H1 (cell line): ENCODE measurements around the gene LRRK1. TPM values are rescaled to one million over a fixed set of nuclear protein-coding genes. Genes with fewer than 3 reads are reported as not detected.

Source experiments
- CTCF ChIA-PET: fragments of 300-600 bp; sonication (Branson Sonifier 250); formaldehyde crosslinking; loops from one replicate; lab custom pipeline; 2021; ENCODE audit not compliant: partially characterized antibody; lab: Charles Lee
- POLR2A ChIA-PET: fragments of 300-600 bp; sonication (Branson Sonifier 250); formaldehyde crosslinking; loops from one replicate; lab custom pipeline; 2021; ENCODE audit warnings: inconsistent platforms; ENCODE audit not compliant: partially characterized antibody; lab: Charles Lee
- DNase-seq, 2 experiments: peaks; one replicate each; pipeline versions ENCODE4 v3.0.0 to v3.0.0-alpha.2; 2010 to 2022; ENCODE audit warnings: low spot score in 2 of 2, low read depth in 1 of 2, mixed read lengths in 1 of 2
- FAIRE-seq: peaks from 2 replicates; lab custom pipeline; 2011; peaks lifted over from hg19 to GRCh38; lab: Jason Lieb, UNC
- H2AFZ ChIP-seq: 2 replicates; pipeline ENCODE4 v1.8.1; 2012; ENCODE audit warnings: low read length, inconsistent platforms
- H2AK5ac ChIP-seq: 2 replicates; pipeline ENCODE4 v1.6.1; 2013; ENCODE audit warnings: low read depth, low read length
- H2BK120ac ChIP-seq: replicated peaks from 2 replicates; pipeline ENCODE3; 2013; ENCODE audit warnings: low read depth, low read length, inconsistent platforms
- H2BK12ac ChIP-seq: 2 replicates; pipeline ENCODE4 v1.6.1; 2013; ENCODE audit warnings: low read depth, low read length
- H2BK15ac ChIP-seq: 2 replicates; pipeline ENCODE4 v1.6.1; 2013; ENCODE audit warnings: low read length
- H2BK20ac ChIP-seq: 2 replicates; pipeline ENCODE4 v1.6.1; 2013; ENCODE audit warnings: low read length
- H2BK5ac ChIP-seq: 2 replicates; pipeline ENCODE4 v1.6.1; 2013; ENCODE audit warnings: low read depth, low read length
- H3K14ac ChIP-seq: 2 replicates; pipeline ENCODE4 v1.6.1; 2013; ENCODE audit warnings: inconsistent platforms; ENCODE audit not compliant: insufficient read length
- H3K18ac ChIP-seq: 2 replicates; pipeline ENCODE4 v1.6.1; 2013; ENCODE audit warnings: low read length; ENCODE audit errors: extremely low read depth
- H3K23ac ChIP-seq: 2 replicates; pipeline ENCODE4 v1.6.1; 2013; ENCODE audit warnings: inconsistent platforms; ENCODE audit not compliant: insufficient read length
- H3K23me2 ChIP-seq: 2 replicates; pipeline ENCODE4 v1.6.1; 2013; ENCODE audit warnings: low read depth, low read length
- H3K27ac ChIP-seq: 2 replicates; pipeline ENCODE4 v1.6.1; 2011; ENCODE audit warnings: low read depth, low read length, inconsistent platforms
- H3K27me3 ChIP-seq, 4 experiments: replicated peaks in 1 of 4; 1 replicate in 1 of 4; 2 replicates in 3 of 4; pipeline versions ENCODE4 v1.6.1 to v1.8.1; 2011 to 2013; ENCODE audit warnings: low read length in 3 of 4, mild to moderate bottlenecking in 3 of 4, inconsistent platforms in 2 of 4, mixed read lengths in 2 of 4, moderate library complexity in 1 of 4; ENCODE audit not compliant: control insufficient read depth in 3 of 4, insufficient read depth in 3 of 4; ENCODE audit errors: extremely low read depth in 1 of 4
- H3K36me3 ChIP-seq, 4 experiments: 2 replicates each; pipeline versions ENCODE4 v1.6.1 to v1.8.1; 2011 to 2013; ENCODE audit warnings: mild to moderate bottlenecking in 4 of 4, low read length in 3 of 4, moderate library complexity in 2 of 4, control low read depth in 1 of 4, inconsistent platforms in 1 of 4; ENCODE audit not compliant: insufficient read depth in 4 of 4, control insufficient read depth in 2 of 4
- H3K4ac ChIP-seq: replicated peaks from 2 replicates; pipeline ENCODE3; 2013; ENCODE audit warnings: low read length, low read depth, mixed read lengths, inconsistent platforms; ENCODE audit not compliant: insufficient read length
- H3K4me1 ChIP-seq, 4 experiments: replicated peaks in 1 of 4; 1 replicate in 1 of 4; 2 replicates in 3 of 4; pipeline versions ENCODE4 v1.6.1 to v1.8.1; 2011 to 2013; ENCODE audit warnings: low read length in 3 of 4, inconsistent platforms in 2 of 4, mixed read lengths in 1 of 4; ENCODE audit not compliant: insufficient read depth in 4 of 4, control insufficient read depth in 3 of 4
- H3K4me2 ChIP-seq, 2 experiments: 2 replicates each; pipeline versions ENCODE4 v1.6.1 to v1.8.1; 2011 to 2013; ENCODE audit warnings: low read depth in 2 of 2, low read length in 2 of 2, control low read depth in 1 of 2, inconsistent platforms in 1 of 2, mild to moderate bottlenecking in 1 of 2; ENCODE audit not compliant: insufficient read depth in 1 of 2
- H3K4me3 ChIP-seq, 4 experiments: fragments of 200-600, 300-600 bp in 1 of 4; sonication (generic), shearing (Covaris generic), sonication (Bioruptor Twin) in 1 of 4; 2 replicates each; pipeline versions ENCODE4 v1.5.1 to v1.8.1; 2011 to 2016; ENCODE audit warnings: low read length in 4 of 4, low read depth in 3 of 4, control low read depth in 2 of 4, inconsistent platforms in 2 of 4, mild to moderate bottlenecking in 2 of 4, mixed read lengths in 1 of 4, moderate library complexity in 1 of 4; ENCODE audit not compliant: insufficient read depth in 2 of 4; ENCODE audit errors: extremely low read depth in 1 of 4
- H3K56ac ChIP-seq: replicated peaks from 2 replicates; pipeline ENCODE3; 2013; ENCODE audit warnings: low read depth, mild to moderate bottlenecking, mixed read lengths, low read length, inconsistent platforms; ENCODE audit not compliant: insufficient read length
- H3K79me1 ChIP-seq: 2 replicates; pipeline ENCODE4 v1.6.1; 2013; ENCODE audit warnings: low read depth, low read length, control low read depth
- H3K79me2 ChIP-seq, 2 experiments: 2 replicates each; pipeline versions ENCODE4 v1.6.1 to v1.8.1; 2012 to 2013; ENCODE audit warnings: low read length in 2 of 2, mild to moderate bottlenecking in 2 of 2, inconsistent platforms in 1 of 2; ENCODE audit not compliant: insufficient read depth in 2 of 2, control insufficient read depth in 1 of 2
- H3K9ac ChIP-seq, 4 experiments: replicated peaks in 1 of 4; 1 replicate in 1 of 4; 2 replicates in 3 of 4; pipeline versions ENCODE4 v1.6.1 to v1.8.1; 2011 to 2013; ENCODE audit warnings: low read depth in 3 of 4, low read length in 3 of 4, control low read depth in 2 of 4, mild to moderate bottlenecking in 2 of 4, moderate library complexity in 2 of 4, inconsistent platforms in 1 of 4; ENCODE audit errors: extremely low read depth in 1 of 4
- H3K9me3 ChIP-seq, 2 experiments: 2 replicates each; pipeline versions ENCODE4 v1.6.1 to v1.8.1; 2012 to 2013; ENCODE audit warnings: mild to moderate bottlenecking in 2 of 2, moderate library complexity in 2 of 2, control low read depth in 1 of 2, inconsistent platforms in 1 of 2, low read depth in 1 of 2, low read length in 1 of 2, mixed read lengths in 1 of 2; ENCODE audit not compliant: insufficient read depth in 2 of 2
- H4K20me1 ChIP-seq, 2 experiments: replicated peaks in 1 of 2; 2 replicates each; pipeline versions ENCODE3 to v1.8.1; 2011 to 2013; ENCODE audit warnings: inconsistent platforms in 2 of 2, low read length in 2 of 2, mild to moderate bottlenecking in 1 of 2; ENCODE audit not compliant: insufficient read depth in 2 of 2, control insufficient read depth in 1 of 2
- H4K5ac ChIP-seq: 2 replicates; pipeline ENCODE4 v1.6.1; 2013; ENCODE audit warnings: low read length, low read depth, mixed read lengths, inconsistent platforms; ENCODE audit not compliant: insufficient read length
- H4K8ac ChIP-seq: 2 replicates; pipeline ENCODE4 v1.8.0; 2013; ENCODE audit warnings: mild to moderate bottlenecking, moderate library complexity, low read length, inconsistent platforms; ENCODE audit not compliant: insufficient read depth; ENCODE audit errors: extremely low read depth
- H4K91ac ChIP-seq: replicated peaks from 2 replicates; pipeline ENCODE3; 2013; ENCODE audit warnings: low read length, mixed read lengths, inconsistent platforms; ENCODE audit not compliant: insufficient read length
- BACH1 ChIP-seq: IDR thresholded peaks from 2 replicates; pipeline ENCODE4 v1.6.1; 2012; ENCODE audit warnings: low read length, improper control_type of control experiment
- BCL11A ChIP-seq, 2 experiments: IDR thresholded peaks; one replicate each; pipeline ENCODE4 v1.6.1; 2011; ENCODE audit warnings: low read depth in 2 of 2, low read length in 2 of 2, mild to moderate bottlenecking in 2 of 2
- CBX5 ChIP-seq: fragments of 300-800, 300-1000 bp; sonication (generic); IDR thresholded peaks from 2 replicates; pipeline ENCODE4 v1.7.1; 2016; ENCODE audit warnings: antibody characterized with exemption, low read length, low read depth
- HDAC6 ChIP-seq: IDR thresholded peaks from one replicate; pipeline ENCODE4 v1.7.1; 2012; ENCODE audit warnings: low read depth, mild to moderate bottlenecking, inconsistent platforms, low read length, moderate library complexity
- SP2 ChIP-seq: IDR thresholded peaks from 2 replicates; pipeline ENCODE4 v1.6.1; 2012; ENCODE audit warnings: mild to moderate bottlenecking, low read length, inconsistent platforms
- WGBS, 2 experiments: shearing (Covaris generic) in 1 of 2; methylation state at CpG; one replicate each; pipeline versions ENCODE4 v1.1.6 to v1.1.7; 2013 to 2015; ENCODE audit warnings: low lambda C conversion rate in 2 of 2, mixed read lengths in 2 of 2, inconsistent platforms in 1 of 2, low coverage in 1 of 2, missing lambda C conversion rate in 1 of 2; ENCODE audit not compliant: insufficient replicate concordance in 2 of 2, insufficient coverage in 1 of 2, insufficient read length in 1 of 2; ENCODE audit errors: extremely low coverage in 1 of 2, missing lambda C conversion rate in 1 of 2; 5-methylcytosine and 5-hydroxymethylcytosine counted together
- polyA plus RNA-seq, 7 experiments: library from polyadenylated mRNA; depleted of rRNA in 3 of 7; stranded (reverse) in 5 of 7; unstranded in 2 of 7; fragments of >200 nt in 5 of 7; fragments of 200-250 nt in 2 of 7; gene quantifications; 1 replicate in 5 of 7; 2 replicates in 1 of 7; 4 replicates in 1 of 7; pipeline versions ENCODE4 v1.2.1 to v1.2.3, GENCODE V29; 2011 to 2013; ENCODE audit warnings: missing spikeins in 2 of 7, mixed read lengths in 2 of 7
- total RNA-seq: library from RNA; stranded (reverse); fragmentation: NEBNext Ultra II Directional; extraction: Animal tissue kit (Norgen Biotek cat#: 25700); gene quantifications from 2 replicates; pipeline ENCODE4 v1.2.1, GENCODE V29; 2021

LRRK1 gene
- total and polyA plus RNA-seq, 2 of the 8 experiments (the other 6 are each of a cell fraction or from before 2014, with no cell fraction given), result 1.2 to 3.6 TPM

- no peak for DNase-seq
- TF ChIP-seq HDAC6 (no peak), CBX5 (no peak), BACH1 (no peak), SP2 (no peak), BCL11A (IDR thresholded peaks at IDR 0.05; ENCODE audit: low read depth in 2 of 2, low read length in 2 of 2) (no peak)
These were observed 20.6 kb downstream of the LRRK1 start for GRCh38 chr15:100939791-100940190.

More at GRCh38 chr15:100939791-100940190, 20.6 kb downstream of the LRRK1 start:
- FAIRE-seq, result no peak
- H3K18ac ChIP-seq, result no peak overlapping the region
- no peak overlapping the region for H3K56ac ChIP-seq
- H3K4me1 ChIP-seq, result no peaks in the 10 kb centered on the region; a peak in 1 of 7 replicates
- H3K4ac ChIP-seq, result no peak overlapping the region
- no peak overlapping the region for H2AFZ ChIP-seq
- no peaks in the 10 kb centered on the region for H3K9me3 ChIP-seq
- H3K79me2 ChIP-seq, result no peaks in the 10 kb centered on the region
- H3K4me2 ChIP-seq, result no peak overlapping the region
- no peaks in the 10 kb centered on the region for H3K36me3 ChIP-seq
- H3K27me3 ChIP-seq, result no peaks in the 10 kb centered on the region
- peaks cover 8% of the 10 kb centered on the region; the same call in 1 of the 2 replicates for H3K23me2 ChIP-seq
- no peak overlapping the region for H3K9ac ChIP-seq
- ChIA-PET POLR2A (no interaction called here), CTCF (interaction anchor here (1.7 to 1.8 kb wide), 2 partner anchors 23 to 68 kb away, joined by 5 to 6 read pairs; no protein-coding TSS in a partner anchor)
- no peak overlapping the region for H2BK15ac ChIP-seq
- H2BK12ac ChIP-seq, result no peak overlapping the region
- H3K23ac ChIP-seq, result no peak overlapping the region
- H2BK5ac ChIP-seq, result no peak overlapping the region
- H3K14ac ChIP-seq, result no peak overlapping the region
- H2AK5ac ChIP-seq, result no peak overlapping the region
- no peaks in the 10 kb centered on the region for H4K20me1 ChIP-seq
- no peak overlapping the region for H2BK20ac ChIP-seq
- no peak overlapping the region for H4K5ac ChIP-seq
- 88% methylated on average over 4 of the region's 4 CpGs; no CpG with 5 or more reads in 1 of the 2 experiments for WGBS, 2 experiments
- no peak overlapping the region for H2BK120ac ChIP-seq
- H3K27ac ChIP-seq, result no peak overlapping the region
- no peaks in the 10 kb centered on the region; the same call in 1 of the 2 replicates for H3K79me1 ChIP-seq
- H4K91ac ChIP-seq, result no peak overlapping the region
- no peak overlapping the region for H4K8ac ChIP-seq
- no peak overlapping the region for H3K4me3 ChIP-seq
